Smooth muscle cell (in vitro differentiated cells): ENCODE results near the gene TLK1. TPM values are rescaled to one million over a fixed set of nuclear protein-coding genes. Genes with fewer than 3 reads are reported as not detected.

Experiments used
- DNase-seq: peaks from one replicate; lab custom pipeline; 2025; ENCODE audit not compliant: unreplicated experiment; lab: John Stamatoyannopoulos, UW
- H2AFZ ChIP-seq: fragments of 200-600 bp; sonication (generic); 2 replicates; pipeline ENCODE4 v1.6.0; 2016; ENCODE audit warnings: antibody characterized with exemption, low read depth, mild to moderate bottlenecking
- H3F3A ChIP-seq: fragments of 200-600 bp; sonication (generic); 2 replicates; pipeline ENCODE4 v1.6.0; 2017; ENCODE audit warnings: antibody characterized with exemption, low read depth
- H3K27ac ChIP-seq: fragments of 200-600 bp; sonication (generic); 2 replicates; pipeline ENCODE4 v1.5.1; 2016; ENCODE audit warnings: low read depth, mild to moderate bottlenecking
- H3K27me3 ChIP-seq: fragments of 200-600 bp; sonication (generic); 2 replicates; pipeline ENCODE4 v1.6.1; 2016; ENCODE audit warnings: low read depth, mild to moderate bottlenecking
- H3K36me3 ChIP-seq: fragments of 200-600 bp; sonication (generic); 2 replicates; pipeline ENCODE4 v1.5.1; 2016; ENCODE audit warnings: low read depth
- H3K4me1 ChIP-seq: fragments of 200-600 bp; sonication (generic); 2 replicates; pipeline ENCODE4 v1.5.1; 2016; ENCODE audit warnings: low read depth
- H3K4me2 ChIP-seq: fragments of 200-600 bp; sonication (generic); 2 replicates; pipeline ENCODE4 v1.6.0; 2016; ENCODE audit warnings: mild to moderate bottlenecking
- H3K4me3 ChIP-seq: fragments of 200-600 bp; sonication (generic); 2 replicates; pipeline ENCODE4 v1.5.1; 2016; ENCODE audit warnings: mild to moderate bottlenecking
- H3K79me2 ChIP-seq: fragments of 200-600 bp; sonication (generic); 2 replicates; pipeline ENCODE4 v1.6.0; 2016; ENCODE audit warnings: low read depth, mild to moderate bottlenecking
- H3K9ac ChIP-seq: fragments of 200-600 bp; sonication (generic); 2 replicates; pipeline ENCODE4 v1.6.0; 2016; ENCODE audit warnings: low read depth
- H3K9me3 ChIP-seq: fragments of 200-600 bp; sonication (generic); replicated peaks from 2 replicates; pipeline ENCODE4 v1.5.1; 2016; ENCODE audit warnings: low read depth
- H4K20me1 ChIP-seq: fragments of 200-600 bp; sonication (generic); 2 replicates; pipeline ENCODE4 v1.6.0; 2016; ENCODE audit warnings: low read depth
- CTCF ChIP-seq: fragments of 200-600 bp; sonication (generic); IDR thresholded peaks from 2 replicates; pipeline ENCODE4 v1.5.1; 2017; ENCODE audit warnings: borderline replicate concordance, mild to moderate bottlenecking, antibody characterized with exemption; ENCODE audit not compliant: insufficient read depth, poor library complexity, severe bottlenecking
- WGBS: methylation state at CpG from one replicate; pipeline ENCODE4 v1.1.7; 2016; ENCODE audit warnings: low lambda C conversion rate; 5-methylcytosine and 5-hydroxymethylcytosine counted together
- polyA plus RNA-seq: library from polyadenylated mRNA; unstranded; fragments of >200 nt; fragmentation: Nextera tagmentation; extraction: Ambion mirVana; gene quantifications from 2 replicates; pipeline ENCODE4 v1.2.1, GENCODE V29; 2016
- total RNA-seq: library from RNA; depleted of rRNA; stranded (reverse); fragments of >200 nt; gene quantifications from 2 replicates; pipeline ENCODE4 v1.2.3, GENCODE V29; 2014

TLK1 gene
- total and polyA plus RNA-seq, 2 experiments from 2014 or later: 3.2 to 20.0 TPM

DNA sequence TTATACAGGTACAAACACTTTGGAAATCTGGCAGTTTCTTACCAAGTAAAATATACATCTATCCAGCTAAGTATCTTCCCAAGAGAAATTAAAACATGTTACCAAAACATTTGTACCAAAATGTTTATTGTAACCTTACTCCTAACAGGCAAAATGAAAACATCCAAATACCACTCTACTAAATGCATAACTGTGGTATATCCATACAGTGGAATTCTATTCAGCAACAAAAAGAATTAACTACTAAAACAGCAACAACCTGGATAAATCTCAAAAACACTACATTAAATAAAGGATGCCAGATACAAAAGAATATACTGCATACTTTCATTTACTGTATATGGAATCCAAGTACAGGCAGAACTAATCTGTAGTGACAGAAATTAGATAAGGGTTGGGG lies 51.1 kb downstream of the TLK1 start:
- H3F3A ChIP-seq: no peaks in the 10 kb centered on the region
- H3K4me2 ChIP-seq: no peak overlapping the region
- H3K9ac ChIP-seq: no peak overlapping the region
- no peaks in the 10 kb centered on the region for H3K27me3 ChIP-seq
- H3K27ac ChIP-seq: no peak overlapping the region
- H3K36me3 ChIP-seq: no peaks in the 10 kb centered on the region
- no peaks in the 10 kb centered on the region for H3K9me3 ChIP-seq
- no peak for TF ChIP-seq CTCF
- no peak overlapping the region for H3K4me3 ChIP-seq
- no peak for DNase-seq
- H3K79me2 ChIP-seq: peaks cover 87% of the 10 kb centered on the region
- H4K20me1 ChIP-seq: peaks cover 52% of the 10 kb centered on the region
- H2AFZ ChIP-seq: no peak overlapping the region
- H3K4me1 ChIP-seq: no peaks in the 10 kb centered on the region

- H3K79me2 ChIP-seq: peaks cover 87% of the 10 kb centered on the region
Measured at GRCh38 chr2:171109020-171109419, 51.7 kb downstream of the TLK1 start.

GRCh38 chr2:171107803-171108202 lies 52.9 kb downstream of the TLK1 start:
- TF ChIP-seq CTCF: no peak
- DNase-seq: no peak
- no peaks in the 10 kb centered on the region for H3F3A ChIP-seq
- H3K36me3 ChIP-seq: no peaks in the 10 kb centered on the region
- H3K27me3 ChIP-seq: no peaks in the 10 kb centered on the region
- H3K4me1 ChIP-seq: no peaks in the 10 kb centered on the region
- H3K9ac ChIP-seq: no peak overlapping the region
- no peak overlapping the region for H2AFZ ChIP-seq
- H3K4me3 ChIP-seq: no peak overlapping the region
- H3K27ac ChIP-seq: no peak overlapping the region
- peaks cover 48% of the 10 kb centered on the region for H4K20me1 ChIP-seq
- no peaks in the 10 kb centered on the region for H3K9me3 ChIP-seq
- peaks cover 85% of the 10 kb centered on the region for H3K79me2 ChIP-seq
- 98% methylated on average over 7 of the region's 7 CpGs for WGBS
- no peak overlapping the region for H3K4me2 ChIP-seq

More at GRCh38 chr2:171109020-171109419, 51.7 kb downstream of the TLK1 start:
- WGBS: 97% methylated on average over 1 of the region's 1 CpG
- Histone ChIP-seq H3K27me3 (no peaks in the 10 kb centered on the region), H3K4me3 (no peak overlapping the region), H2AFZ (no peak overlapping the region), H3K36me3 (no peaks in the 10 kb centered on the region), H3K9ac (no peak overlapping the region), H3K4me2 (no peak overlapping the region), H4K20me1 (peaks cover 51% of the 10 kb centered on the region), H3K9me3 (no peaks in the 10 kb centered on the region), H3K27ac (no peak overlapping the region), H3F3A (no peaks in the 10 kb centered on the region), H3K4me1 (no peaks in the 10 kb centered on the region)
- TF ChIP-seq CTCF: no peak
- DNase-seq: no peak

- peaks cover 2% of the 10 kb centered on the region for H3K9me3 ChIP-seq
- DNase-seq: no peak
- no peak overlapping the region for H3K4me3 ChIP-seq
- H2AFZ ChIP-seq: no peak overlapping the region
- H3K27me3 ChIP-seq: no peaks in the 10 kb centered on the region
- no peak overlapping the region for H3K9ac ChIP-seq
- peaks cover 76% of the 10 kb centered on the region for H3K79me2 ChIP-seq
- H3K4me2 ChIP-seq: no peak overlapping the region
- peaks cover 26% of the 10 kb centered on the region for H4K20me1 ChIP-seq
- H3K4me1 ChIP-seq: no peaks in the 10 kb centered on the region
- no peak for TF ChIP-seq CTCF
- no peaks in the 10 kb centered on the region for H3F3A ChIP-seq
- H3K27ac ChIP-seq: no peak overlapping the region
- H3K36me3 ChIP-seq: peaks cover 10% of the 10 kb centered on the region
- WGBS: 100% methylated on average over 1 of the region's 1 CpG
Measured at GRCh38 chr2:171104379-171104778, 56.3 kb downstream of the TLK1 start.
